Neuronal stem cell (in vitro differentiated cells): ENCODE measurements around the gene ANK2.

ENCODE experiments used
- DNase-seq: peaks from one replicate; pipeline ENCODE4 v3.0.0-alpha.2; 2013; ENCODE audit warnings: low spot score
- H2AFZ ChIP-seq: one replicate; pipeline ENCODE4 v1.6.1; 2013; ENCODE audit warnings: mild to moderate bottlenecking, low read length, inconsistent platforms
- H2AK5ac ChIP-seq: 2 replicates; pipeline ENCODE4 v1.6.1; 2013; ENCODE audit warnings: low read depth, mild to moderate bottlenecking, inconsistent platforms, low read length, moderate library complexity, mixed read lengths
- H2BK120ac ChIP-seq: 2 replicates; pipeline ENCODE4 v1.6.1; 2013; ENCODE audit warnings: low read depth, mild to moderate bottlenecking, inconsistent platforms, low read length, moderate library complexity, mixed read lengths
- H2BK12ac ChIP-seq: one replicate; pipeline ENCODE4 v1.6.1; 2013; ENCODE audit warnings: low read length, inconsistent platforms
- H2BK15ac ChIP-seq: 2 replicates; pipeline ENCODE4 v1.6.1; 2013; ENCODE audit warnings: mild to moderate bottlenecking, low read length, inconsistent platforms, mixed read lengths
- H2BK5ac ChIP-seq: one replicate; pipeline ENCODE4 v1.6.1; 2013; ENCODE audit warnings: inconsistent platforms, mild to moderate bottlenecking, low read length, moderate library complexity
- H3K14ac ChIP-seq: one replicate; pipeline ENCODE4 v1.6.1; 2013; ENCODE audit warnings: low read length, inconsistent platforms
- H3K18ac ChIP-seq: 2 replicates; pipeline ENCODE4 v1.6.1; 2013; ENCODE audit warnings: low read length, inconsistent platforms
- H3K23ac ChIP-seq: 2 replicates; pipeline ENCODE4 v1.6.1; 2013; ENCODE audit warnings: low read depth, mild to moderate bottlenecking, mixed read lengths, low read length, inconsistent platforms; ENCODE audit not compliant: poor library complexity
- H3K27ac ChIP-seq: replicated peaks from 3 replicates; pipeline ENCODE4 v1.5.1; 2013; ENCODE audit warnings: low read length, inconsistent platforms
- H3K27me3 ChIP-seq, 3 experiments: 2 replicates each; pipeline ENCODE4 v1.6.1; 2013; ENCODE audit warnings: low read length in 3 of 3, mild to moderate bottlenecking in 2 of 3, inconsistent platforms in 1 of 3, low read depth in 1 of 3, mixed read lengths in 1 of 3, moderate library complexity in 1 of 3; ENCODE audit not compliant: control insufficient read depth in 3 of 3, insufficient read depth in 3 of 3
- H3K36me3 ChIP-seq, 2 donors: replicated peaks in 1 of 2; 2 replicates each; pipeline ENCODE4 v1.6.1; 2013; ENCODE audit warnings: low read length in 2 of 2; ENCODE audit not compliant: control insufficient read depth in 2 of 2, insufficient read depth in 2 of 2
- H3K4ac ChIP-seq: 2 replicates; pipeline ENCODE4 v1.6.1; 2013; ENCODE audit warnings: inconsistent platforms, mild to moderate bottlenecking, low read length, moderate library complexity
- H3K4me1 ChIP-seq, 2 donors: 1 replicate in 1 of 2; 2 replicates in 1 of 2; pipeline ENCODE4 v1.6.1; 2013; ENCODE audit warnings: low read length in 2 of 2, low read depth in 1 of 2; ENCODE audit not compliant: control insufficient read depth in 2 of 2, insufficient read depth in 1 of 2
- H3K4me2 ChIP-seq: one replicate; pipeline ENCODE4 v1.6.1; 2013; ENCODE audit warnings: mild to moderate bottlenecking, low read length, inconsistent platforms; ENCODE audit not compliant: insufficient read depth, poor library complexity, severe bottlenecking
- H3K4me3 ChIP-seq, 2 donors: 2 replicates each; pipeline ENCODE4 v1.5.1; 2013; ENCODE audit warnings: low read length in 2 of 2, mild to moderate bottlenecking in 2 of 2, inconsistent platforms in 1 of 2, moderate library complexity in 1 of 2
- H3K79me1 ChIP-seq: one replicate; pipeline ENCODE4 v1.6.1; 2013; ENCODE audit warnings: low read depth, mild to moderate bottlenecking, inconsistent platforms, low read length, moderate library complexity
- H3K9ac ChIP-seq: one replicate; pipeline ENCODE4 v1.6.1; 2013; ENCODE audit warnings: mild to moderate bottlenecking, low read depth, low read length, inconsistent platforms; ENCODE audit not compliant: poor library complexity
- H3K9me3 ChIP-seq, 2 donors: replicated peaks in 1 of 2; 2 replicates each; pipeline versions ENCODE3 to v1.6.1; 2013; ENCODE audit warnings: low read length in 2 of 2, mild to moderate bottlenecking in 2 of 2, inconsistent platforms in 1 of 2, low read depth in 1 of 2, mixed read lengths in 1 of 2, moderate library complexity in 1 of 2; ENCODE audit not compliant: control insufficient read depth in 2 of 2, insufficient read depth in 1 of 2
- H4K8ac ChIP-seq: one replicate; pipeline ENCODE4 v1.6.1; 2013; ENCODE audit warnings: low read depth, mild to moderate bottlenecking, inconsistent platforms, low read length, moderate library complexity
- H4K91ac ChIP-seq: one replicate; pipeline ENCODE4 v1.6.1; 2013; ENCODE audit warnings: low read length, low read depth, mild to moderate bottlenecking, inconsistent platforms; ENCODE audit not compliant: poor library complexity
- WGBS, 2 donors: extraction: QIAGEN DNeasy Blood & Tissue Kit; methylation state at CpG; one replicate each; pipeline ENCODE4 v1.1.7; 2013; ENCODE audit warnings: missing lambda C conversion rate in 2 of 2, mixed read lengths in 1 of 2; ENCODE audit not compliant: insufficient read length in 2 of 2, insufficient replicate concordance in 1 of 2; ENCODE audit errors: extremely low coverage in 2 of 2; 5-methylcytosine and 5-hydroxymethylcytosine counted together

Gene ANK2

DNA sequence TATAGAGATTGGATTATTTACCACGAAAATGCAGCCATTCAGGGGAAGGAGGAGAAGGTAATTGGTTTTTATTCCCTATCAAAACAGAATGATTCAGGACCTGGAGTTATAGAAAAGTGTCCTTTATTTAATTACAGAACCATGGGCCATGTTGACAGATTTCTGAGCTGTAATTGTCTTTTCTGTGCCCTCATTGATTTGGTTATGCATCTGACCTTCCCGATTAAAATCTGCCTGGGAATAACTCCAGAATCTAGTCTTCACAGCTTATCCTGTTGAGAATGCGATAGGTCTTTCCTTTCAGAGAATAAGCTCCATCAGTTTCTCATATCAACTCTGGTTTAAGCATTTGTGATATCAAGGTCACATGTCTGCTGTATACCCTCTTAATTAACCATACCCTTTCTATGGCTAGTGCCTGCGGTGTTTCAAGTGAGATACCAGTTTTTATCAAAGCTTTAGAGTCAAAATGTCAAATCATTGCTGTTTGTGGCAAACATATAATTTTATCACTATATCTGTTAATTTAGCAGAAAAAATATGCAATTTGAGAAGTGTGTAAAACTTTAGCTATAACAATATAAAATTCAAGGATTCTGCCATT is 37.2 kb upstream of the ANK2 start:
- H2BK5ac ChIP-seq: no peak overlapping the region
- H2AK5ac ChIP-seq: no peak overlapping the region
- H3K9ac ChIP-seq: no peak overlapping the region
- no peak overlapping the region for H3K4me3 ChIP-seq
- no peaks in the 10 kb centered on the region for H3K79me1 ChIP-seq
- no peak overlapping the region for H3K4me2 ChIP-seq
- no peak overlapping the region for H2BK15ac ChIP-seq
- no peak overlapping the region for H2AFZ ChIP-seq
- H4K91ac ChIP-seq: no peak overlapping the region
- H2BK12ac ChIP-seq: no peak overlapping the region
- no peak overlapping the region for H3K4ac ChIP-seq
- no CpG with 5 or more reads among the region's 4 CpGs for WGBS, 2 donors
- no peak overlapping the region for H3K27ac ChIP-seq
- no peak overlapping the region for H3K23ac ChIP-seq
- H3K4me1 ChIP-seq: peaks cover 6 to 19% of the 10 kb centered on the region in 2 donors
- no peak overlapping the region for H3K14ac ChIP-seq
- no peaks in the 10 kb centered on the region for H3K27me3 ChIP-seq
- H4K8ac ChIP-seq: no peak overlapping the region
- no peak overlapping the region for H3K18ac ChIP-seq
- no peaks in the 10 kb centered on the region for H3K9me3 ChIP-seq
- no peak overlapping the region for H2BK120ac ChIP-seq
- H3K36me3 ChIP-seq: no peaks in the 10 kb centered on the region
- no peak for DNase-seq

DNA sequence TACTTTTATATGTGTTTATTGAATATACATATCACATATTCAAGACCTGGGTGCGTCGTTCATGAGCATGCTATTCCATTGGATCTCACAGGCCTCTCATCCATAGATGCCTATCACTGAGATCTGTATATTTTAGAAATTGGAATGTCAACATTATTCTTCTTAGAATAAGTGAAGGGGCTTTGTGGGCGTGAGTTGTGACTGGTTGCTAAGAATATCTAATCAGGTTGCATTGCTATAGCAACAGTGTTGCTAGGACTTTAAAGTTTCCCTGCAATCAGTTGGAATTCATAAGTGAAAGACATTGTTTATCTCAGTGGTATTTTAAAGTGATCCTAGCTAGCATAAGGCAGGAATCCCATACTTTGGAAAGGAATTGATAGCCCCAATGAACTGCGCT is 36.7 kb upstream of the ANK2 start:
- Histone ChIP-seq H2AK5ac (no peak overlapping the region), H3K79me1 (no peaks in the 10 kb centered on the region), H3K4me3 (no peak overlapping the region), H3K18ac (no peak overlapping the region), H4K8ac (no peak overlapping the region), H2BK120ac (no peak overlapping the region), H3K4ac (no peak overlapping the region), H3K23ac (no peak overlapping the region), H3K27me3 (no peaks in the 10 kb centered on the region), H3K9ac (no peak overlapping the region), H3K14ac (no peak overlapping the region), H2AFZ (no peak overlapping the region), H4K91ac (no peak overlapping the region), H2BK15ac (no peak overlapping the region), H3K9me3 (no peaks in the 10 kb centered on the region), H3K4me1 (peaks cover 6 to 19% of the 10 kb centered on the region in 2 donors), H3K27ac (no peak overlapping the region), H3K4me2 (no peak overlapping the region), H3K36me3 (no peaks in the 10 kb centered on the region), H2BK12ac (no peak overlapping the region), H2BK5ac (no peak overlapping the region)
- no CpG with 5 or more reads among the region's 4 CpGs for WGBS, 2 donors
- no peak for DNase-seq

DNA sequence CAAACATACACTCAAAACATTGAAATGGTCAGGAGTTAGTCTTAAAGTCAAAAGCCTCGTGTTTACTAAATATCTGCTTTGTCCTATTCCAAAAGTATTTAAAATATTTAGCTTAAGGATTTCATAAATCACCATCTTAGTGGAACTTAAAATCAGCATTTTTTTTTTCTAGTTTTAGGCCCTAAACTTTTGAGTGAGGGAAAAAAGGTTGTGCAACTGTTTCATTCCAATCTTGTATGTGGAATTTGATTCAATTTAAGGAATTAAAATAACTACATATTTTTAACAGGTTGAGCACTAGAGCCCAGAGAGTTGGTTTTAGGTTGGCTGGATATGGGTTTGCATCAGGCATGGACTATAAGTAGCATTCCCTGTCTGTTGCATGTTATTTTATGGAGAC is 35.7 kb upstream of the ANK2 start:
- Histone ChIP-seq H3K79me1 (no peaks in the 10 kb centered on the region), H2BK15ac (no peak overlapping the region), H4K91ac (no peak overlapping the region), H2AFZ (no peak overlapping the region), H2BK12ac (no peak overlapping the region), H3K4me2 (no peak overlapping the region), H2BK5ac (no peak overlapping the region), H3K36me3 (no peaks in the 10 kb centered on the region), H4K8ac (no peak overlapping the region), H3K27me3 (no peaks in the 10 kb centered on the region), H3K4me3 (no peak overlapping the region), H3K9ac (no peak overlapping the region), H3K4me1 (peaks cover 6 to 15% of the 10 kb centered on the region in 2 donors), H3K9me3 (no peaks in the 10 kb centered on the region), H3K23ac (no peak overlapping the region), H3K4ac (no peak overlapping the region), H3K14ac (no peak overlapping the region), H2AK5ac (no peak overlapping the region), H2BK120ac (no peak overlapping the region), H3K18ac (no peak overlapping the region), H3K27ac (no peak overlapping the region)
- no CpG with 5 or more reads among the region's 1 CpG for WGBS, 2 donors
- DNase-seq: no peak

DNA sequence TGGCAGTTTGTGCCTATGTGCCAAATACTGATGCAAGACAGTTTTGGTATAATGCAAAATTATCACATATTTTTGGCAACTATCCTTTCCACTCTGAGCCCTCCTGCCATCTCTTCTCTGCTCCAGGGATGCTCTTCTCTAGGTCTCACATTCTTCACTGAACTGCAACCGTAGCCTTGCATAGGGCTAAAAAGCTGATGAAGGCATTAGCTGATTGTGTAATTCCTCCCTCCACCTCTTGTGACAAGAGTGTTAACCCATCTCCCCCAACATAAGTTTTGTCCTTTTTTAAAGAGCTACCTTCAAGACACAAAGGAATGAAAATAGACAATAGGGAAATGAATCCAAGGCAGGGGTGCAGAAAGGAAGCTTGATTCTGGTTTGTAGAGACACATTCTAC is 33.1 kb upstream of the ANK2 start:
- no peaks in the 10 kb centered on the region for H3K36me3 ChIP-seq
- H2BK5ac ChIP-seq: no peak overlapping the region
- H3K4ac ChIP-seq: no peak overlapping the region
- no peak overlapping the region for H3K14ac ChIP-seq
- no peak overlapping the region for H4K8ac ChIP-seq
- H3K4me2 ChIP-seq: no peak overlapping the region
- peaks cover 10 to 20% of the 10 kb centered on the region in 2 donors for H3K4me1 ChIP-seq
- H3K79me1 ChIP-seq: no peaks in the 10 kb centered on the region
- H2BK12ac ChIP-seq: no peak overlapping the region
- H3K27ac ChIP-seq: no peak overlapping the region
- no peaks in the 10 kb centered on the region for H3K9me3 ChIP-seq
- no peak overlapping the region for H2BK15ac ChIP-seq
- no peak overlapping the region for H3K9ac ChIP-seq
- H3K4me3 ChIP-seq: no peak overlapping the region
- no CpG with 5 or more reads among the region's 1 CpG for WGBS, 2 donors
- no peak overlapping the region for H3K23ac ChIP-seq
- H4K91ac ChIP-seq: no peak overlapping the region
- no peak overlapping the region for H2BK120ac ChIP-seq
- DNase-seq: no peak
- no peaks in the 10 kb centered on the region for H3K27me3 ChIP-seq
- H2AFZ ChIP-seq: no peak overlapping the region
- H3K18ac ChIP-seq: no peak overlapping the region
- no peak overlapping the region for H2AK5ac ChIP-seq
